H1 (cell line): ENCODE measurements around the gene GRID1. TPM values are rescaled to one million over a fixed set of nuclear protein-coding genes. Genes with fewer than 3 reads are reported as not detected.

ENCODE experiments used
- ASH2L ChIP-seq: fragments of 200-600, 300-600 bp; sonication (generic); IDR thresholded peaks from one replicate; pipeline ENCODE4 v1.7.1; 2017; ENCODE audit warnings: low read length
- CBX8 ChIP-seq: fragments of 300-800, 300-1000 bp; sonication (generic); IDR thresholded peaks from 2 replicates; pipeline ENCODE4 v1.7.1; 2016; ENCODE audit warnings: low read depth, low read length, borderline replicate concordance
- CHD1 ChIP-seq: IDR thresholded peaks from 2 replicates; pipeline ENCODE4 v1.6.1; 2012; ENCODE audit warnings: low read depth, low read length, improper control_type of control experiment
- CTBP2 ChIP-seq: IDR thresholded peaks from 2 replicates; pipeline ENCODE4 v1.7.0; 2011; ENCODE audit warnings: borderline replicate concordance, mild to moderate bottlenecking, moderate library complexity, mixed read lengths, low read length; ENCODE audit not compliant: insufficient read depth, insufficient read length
- EGR1 ChIP-seq: IDR thresholded peaks from 2 replicates; pipeline ENCODE4 v1.6.1; 2011; ENCODE audit warnings: low read depth, low read length, borderline replicate concordance
- FOSL1 ChIP-seq: IDR thresholded peaks from 2 replicates; pipeline ENCODE4 v1.6.1; 2011; ENCODE audit warnings: mild to moderate bottlenecking, low read depth, low read length, moderate library complexity; ENCODE audit not compliant: insufficient read depth
- JUN ChIP-seq: IDR thresholded peaks from 2 replicates; pipeline ENCODE4 v1.6.1; 2011; ENCODE audit warnings: low read depth, mild to moderate bottlenecking, improper control_type of control experiment, low read length
- KDM4A ChIP-seq: IDR thresholded peaks from one replicate; pipeline ENCODE4 v1.7.1; 2012; ENCODE audit warnings: low read depth, mild to moderate bottlenecking, moderate library complexity, low read length, inconsistent platforms; ENCODE audit not compliant: severe bottlenecking
- MAFK ChIP-seq: IDR thresholded peaks from 2 replicates; pipeline ENCODE4 v1.6.1; 2012; ENCODE audit warnings: low read depth, mild to moderate bottlenecking, improper control_type of control experiment, low read length
- POLR2A ChIP-seq, 2 experiments: IDR thresholded peaks; 1 replicate in 1 of 2; 2 replicates in 1 of 2; pipeline ENCODE4 v1.6.1; 2011; ENCODE audit warnings: low read depth in 2 of 2, low read length in 2 of 2, mild to moderate bottlenecking in 2 of 2; ENCODE audit errors: control extremely low read depth in 1 of 2
- POLR2AphosphoS5 ChIP-seq: IDR thresholded peaks from 2 replicates; pipeline ENCODE4 v1.6.1; 2011; ENCODE audit warnings: low read depth, low read length
- RNF2 ChIP-seq: fragments of 200-900, 300-1000 bp; sonication (generic); IDR thresholded peaks from 2 replicates; pipeline ENCODE4 v1.7.1; 2016; ENCODE audit warnings: borderline replicate concordance, low read depth, mild to moderate bottlenecking, antibody characterized with exemption, low read length; ENCODE audit not compliant: poor library complexity, severe bottlenecking; ENCODE audit errors: missing control alignments
- RXRA ChIP-seq: IDR thresholded peaks from 2 replicates; pipeline ENCODE4 v1.6.1; 2011; ENCODE audit warnings: low read depth, mild to moderate bottlenecking, low read length, moderate library complexity; ENCODE audit not compliant: insufficient read depth
- SIN3A ChIP-seq, 2 experiments: IDR thresholded peaks in 1 of 2; conservative IDR thresholded peaks in 1 of 2; 2 replicates each; pipeline ENCODE4 v1.6.1; 2011 to 2012; ENCODE audit warnings: low read length in 2 of 2, improper control_type of control experiment in 1 of 2, low read depth in 1 of 2, mild to moderate bottlenecking in 1 of 2
- SIX5 ChIP-seq: IDR thresholded peaks from 2 replicates; pipeline ENCODE4 v1.6.1; 2011; ENCODE audit warnings: mild to moderate bottlenecking, low read depth, low read length
- SP1 ChIP-seq: IDR thresholded peaks from 2 replicates; pipeline ENCODE4 v1.6.1; 2011; ENCODE audit warnings: low read depth, low read length
- SRF ChIP-seq: IDR thresholded peaks from 2 replicates; pipeline ENCODE4 v1.6.1; 2011; ENCODE audit warnings: mild to moderate bottlenecking, low read depth, low read length, moderate library complexity
- polyA plus RNA-seq, 7 experiments: library from polyadenylated mRNA; depleted of rRNA in 3 of 7; stranded (reverse) in 5 of 7; unstranded in 2 of 7; fragments of >200 nt in 5 of 7; fragments of 200-250 nt in 2 of 7; gene quantifications; 1 replicate in 5 of 7; 2 replicates in 1 of 7; 4 replicates in 1 of 7; pipeline versions ENCODE4 v1.2.1 to v1.2.3, GENCODE V29; 2011 to 2013; ENCODE audit warnings: missing spikeins in 2 of 7, mixed read lengths in 2 of 7
- total RNA-seq: library from RNA; stranded (reverse); fragmentation: NEBNext Ultra II Directional; extraction: Animal tissue kit (Norgen Biotek cat#: 25700); gene quantifications from 2 replicates; pipeline ENCODE4 v1.2.1, GENCODE V29; 2021
- TF ChIP-seq, protein P1 (sequence below): IDR thresholded peaks from 2 replicates; pipeline ENCODE4 v1.6.1; 2011; ENCODE audit warnings: low read depth, mild to moderate bottlenecking, low read length; ENCODE audit not compliant: insufficient read depth

GRID1 gene
- total and polyA plus RNA-seq, 2 of the 8 experiments (the other 6 are each of a cell fraction or from before 2014, with no cell fraction given), result 0.22 to 0.30 TPM

DNA sequence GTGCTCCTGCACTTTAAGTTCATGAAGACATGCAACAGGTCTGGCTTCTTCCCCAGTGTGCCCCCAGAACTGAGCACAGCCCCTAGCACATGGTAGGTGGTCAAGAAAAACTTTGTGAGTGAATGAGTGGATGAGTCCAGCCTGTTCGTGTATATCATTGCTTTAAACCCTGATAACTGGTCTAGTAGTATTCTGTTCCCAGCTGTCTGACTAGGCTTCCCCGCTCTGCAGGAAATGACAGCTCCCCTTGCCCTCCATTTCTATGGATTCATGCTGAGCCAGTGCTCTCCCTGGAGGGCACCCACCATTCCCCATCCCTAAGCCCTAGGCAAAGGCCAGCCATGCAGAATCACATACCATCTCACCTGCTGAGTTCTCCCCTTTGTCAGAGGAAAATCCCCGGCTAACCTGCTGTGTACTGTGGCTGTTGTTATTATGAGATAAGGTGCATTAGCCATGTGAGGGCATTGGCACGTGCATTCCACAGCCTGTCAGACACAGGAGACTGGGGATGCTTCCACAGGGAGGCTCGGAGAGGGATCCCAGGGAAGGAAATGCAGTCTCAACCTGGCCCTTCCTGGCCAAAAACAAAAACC is 698.9 kb downstream of the GRID1 start (continued):
- TF ChIP-seq MAFK (no peak), RXRA (no peak), CBX8 (no peak), FOSL1 (no peak), CTBP2 (peak; percentile 74), POLR2A (IDR thresholded peaks at IDR 0.05; ENCODE audit: control extremely low read depth in 1 of 2, low read depth in 2 of 2, low read length in 2 of 2) (no peak), SIX5 (no peak), KDM4A (no peak), CHD1 (no peak), ASH2L (no peak), POLR2AphosphoS5 (no peak), SIN3A (conservative IDR thresholded peaks at IDR 0.05 in 1 of 2, IDR thresholded peaks at IDR 0.05 in 1 of 2; ENCODE audit: low read depth in 1 of 2, low read length in 2 of 2) (peak in 1 of 2 experiments; percentile 52; a peak in 1 of 4 replicates), SRF (no peak), SP1 (no peak), JUN (no peak), EGR1 (no peak), RNF2 (no peak)
- TF ChIP-seq, protein P1, sequence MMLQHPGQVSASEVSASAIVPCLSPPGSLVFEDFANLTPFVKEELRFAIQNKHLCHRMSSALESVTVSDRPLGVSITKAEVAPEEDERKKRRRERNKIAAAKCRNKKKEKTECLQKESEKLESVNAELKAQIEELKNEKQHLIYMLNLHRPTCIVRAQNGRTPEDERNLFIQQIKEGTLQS, result no peak
